HUES48 (cell line): ENCODE data around the gene EIF1AD.

Source experiments
- H3K27ac ChIP-seq: one replicate; pipeline ENCODE4 v1.7.0; 2013; ENCODE audit warnings: low read depth, low read length, inconsistent platforms
- H3K27me3 ChIP-seq: 2 replicates; pipeline ENCODE4 v1.6.1; 2013; ENCODE audit warnings: mild to moderate bottlenecking, low read length; ENCODE audit not compliant: control insufficient read depth, insufficient read depth
- H3K36me3 ChIP-seq: 2 replicates; pipeline ENCODE4 v1.6.1; 2013; ENCODE audit warnings: low read length; ENCODE audit not compliant: control insufficient read depth, insufficient read depth
- H3K4me1 ChIP-seq: 2 replicates; pipeline ENCODE4 v1.6.1; 2013; ENCODE audit warnings: mild to moderate bottlenecking, low read length; ENCODE audit not compliant: control insufficient read depth, insufficient read depth
- H3K4me3 ChIP-seq: 2 replicates; pipeline ENCODE4 v1.5.1; 2013; ENCODE audit warnings: mild to moderate bottlenecking, low read depth, low read length
- H3K9ac ChIP-seq: 2 replicates; pipeline ENCODE4 v1.6.1; 2013; ENCODE audit warnings: mild to moderate bottlenecking, low read depth, low read length, moderate library complexity
- H3K9me3 ChIP-seq: 2 replicates; pipeline ENCODE4 v1.6.1; 2013; ENCODE audit warnings: low read length; ENCODE audit not compliant: control insufficient read depth, insufficient read depth

The EIF1AD gene

GRCh38 chr11:66020212-66020611, 18.3 kb upstream of the EIF1AD start:
- H3K36me3 ChIP-seq = no peaks in the 10 kb centered on the region
- no peak overlapping the region for H3K27ac ChIP-seq
- no peaks in the 10 kb centered on the region for H3K4me1 ChIP-seq
- no peaks in the 10 kb centered on the region for H3K9me3 ChIP-seq
- no peak overlapping the region for H3K4me3 ChIP-seq
- H3K27me3 ChIP-seq = peaks cover 17% of the 10 kb centered on the region; the same call in 1 of the 2 replicates
- H3K9ac ChIP-seq = no peak overlapping the region

- Histone ChIP-seq H3K4me1 (no peaks in the 10 kb centered on the region), H3K9ac (no peak overlapping the region), H3K27ac (no peak overlapping the region)
Measured at GRCh38 chr11:66017321-66017720, 15.4 kb upstream of the EIF1AD start.

GRCh38 chr11:66016793-66017177, 14.8 kb upstream of the EIF1AD start:
- peaks cover 16% of the 10 kb centered on the region for H3K27me3 ChIP-seq
- H3K4me3 ChIP-seq = no peak overlapping the region
- no peaks in the 10 kb centered on the region for H3K4me1 ChIP-seq
- no peaks in the 10 kb centered on the region for H3K9me3 ChIP-seq
- no peaks in the 10 kb centered on the region for H3K36me3 ChIP-seq
- H3K9ac ChIP-seq = no peak overlapping the region
- no peak overlapping the region for H3K27ac ChIP-seq

More at GRCh38 chr11:66017321-66017720, 15.4 kb upstream of the EIF1AD start:
- Histone ChIP-seq H3K9me3 (no peaks in the 10 kb centered on the region), H3K27me3 (peaks cover 12% of the 10 kb centered on the region), H3K4me3 (no peak overlapping the region), H3K36me3 (no peaks in the 10 kb centered on the region)

GRCh38 chr11:66015936-66016792, 14.2 kb upstream of the EIF1AD start:
- Histone ChIP-seq H3K36me3 (no peaks in the 10 kb centered on the region), H3K27me3 (peaks cover 17% of the 10 kb centered on the region), H3K4me3 (no peak overlapping the region), H3K9me3 (no peaks in the 10 kb centered on the region), H3K4me1 (no peaks in the 10 kb centered on the region), H3K9ac (no peak overlapping the region), H3K27ac (no peak overlapping the region)

GRCh38 chr11:66015454-66015881, 13.5 kb upstream of the EIF1AD start:
- Histone ChIP-seq H3K9me3 (no peaks in the 10 kb centered on the region), H3K4me3 (no peak overlapping the region), H3K36me3 (no peaks in the 10 kb centered on the region), H3K27ac (no peak overlapping the region), H3K9ac (no peak overlapping the region), H3K4me1 (no peaks in the 10 kb centered on the region), H3K27me3 (peaks cover 17% of the 10 kb centered on the region)

- no peak overlapping the region for H3K9ac ChIP-seq
- peaks cover 17% of the 10 kb centered on the region for H3K27me3 ChIP-seq
- H3K9me3 ChIP-seq = no peaks in the 10 kb centered on the region
- H3K27ac ChIP-seq = no peak overlapping the region
- no peaks in the 10 kb centered on the region for H3K36me3 ChIP-seq
- no peaks in the 10 kb centered on the region for H3K4me1 ChIP-seq
- H3K4me3 ChIP-seq = no peak overlapping the region
Measured at GRCh38 chr11:66014804-66015453, 13.0 kb upstream of the EIF1AD start.

- Histone ChIP-seq H3K4me3 (no peak overlapping the region), H3K9ac (no peak overlapping the region), H3K36me3 (no peaks in the 10 kb centered on the region), H3K4me1 (no peaks in the 10 kb centered on the region), H3K27ac (no peak overlapping the region), H3K27me3 (peaks cover 17% of the 10 kb centered on the region), H3K9me3 (no peaks in the 10 kb centered on the region)
Measured at GRCh38 chr11:66013762-66014100, 11.8 kb upstream of the EIF1AD start.

- Histone ChIP-seq H3K9ac (no peak overlapping the region), H3K27me3 (peaks cover 17% of the 10 kb centered on the region), H3K9me3 (no peaks in the 10 kb centered on the region), H3K4me3 (no peak overlapping the region), H3K4me1 (no peaks in the 10 kb centered on the region), H3K27ac (no peak overlapping the region), H3K36me3 (no peaks in the 10 kb centered on the region)
Measured at GRCh38 chr11:66012946-66013761, 11.2 kb upstream of the EIF1AD start.

GRCh38 chr11:66012371-66012945, 10.5 kb upstream of the EIF1AD start:
- Histone ChIP-seq H3K9ac (no peak overlapping the region), H3K4me1 (0 out of 2 replicates have a peak, but pooled peaks cover 2% of the 10 kb centered on the region), H3K9me3 (no peaks in the 10 kb centered on the region), H3K27ac (no peak overlapping the region), H3K4me3 (peak overlapping the region; percentile 51; the same call in 1 of the 2 replicates), H3K27me3 (peaks cover 17% of the 10 kb centered on the region), H3K36me3 (no peaks in the 10 kb centered on the region)

- no peaks in the 10 kb centered on the region for H3K36me3 ChIP-seq
- H3K4me1 ChIP-seq = peaks cover 5% of the 10 kb centered on the region
- no peak within 1 kb of the TSS for H3K27ac ChIP-seq
- no peak within 1 kb of the TSS for H3K9ac ChIP-seq
- peak within 1 kb of the TSS; percentile 51; the same call in 1 of the 2 replicates for H3K4me3 ChIP-seq
- H3K27me3 ChIP-seq = peaks cover 17% of the 10 kb centered on the region
- no peaks in the 10 kb centered on the region for H3K9me3 ChIP-seq
Measured at GRCh38 chr11:66011785-66012303, 9.9 kb upstream of the EIF1AD start, which contains the start of gene CST6. TSS of gene CST6 (plus strand) at chr11:66012008. CDS start at chr11:66012045, 37 bp downstream.
